Motor neuron (in vitro differentiated cells): ENCODE data around the gene TTLL11. TPM values are rescaled to one million over a fixed set of nuclear protein-coding genes. Genes with fewer than 3 reads are reported as not detected.

Experiments
- ATAC-seq, 8 experiments: fragments of 200-7000 bp; cut with Tn5 transposase; replicated peaks in 6 of 8; 2 replicates each; pipeline ENCODE4 v1.8.0; 2021; ENCODE audit warnings: mild to moderate bottlenecking in 8 of 8, moderate library complexity in 8 of 8
- H3K27ac ChIP-seq, 2 donors: fragments of 250-450 bp; sonication (Bioruptor Pico); 2 replicates each; pipeline ENCODE4 v1.9.0; 2021; ENCODE audit warnings: antibody characterized with exemption in 2 of 2, mild to moderate bottlenecking in 2 of 2, moderate library complexity in 1 of 2
- H3K4me1 ChIP-seq, 2 donors: fragments of 250-450 bp; sonication (Bioruptor Pico); replicated peaks in 1 of 2; 2 replicates each; pipeline ENCODE4 v1.6.1; 2021; ENCODE audit warnings: antibody characterized with exemption in 2 of 2, mild to moderate bottlenecking in 2 of 2, moderate library complexity in 1 of 2
- H3K4me3 ChIP-seq, 5 donors: fragments of 250-450 bp; sonication (Bioruptor Pico); 2 replicates each; pipeline ENCODE4 v1.9.0; 2021; ENCODE audit warnings: antibody characterized with exemption in 5 of 5, mild to moderate bottlenecking in 5 of 5, moderate library complexity in 4 of 5
- WGBS, 10 experiments: fragments of 450-650 bp; shearing (Covaris generic); methylation state at CpG; one replicate each; pipeline ENCODE4 v1.0.0; 2022; 5-methylcytosine and 5-hydroxymethylcytosine counted together
- in situ Hi-C, 9 experiments: fragments of 400-800 bp; cut with MboI; loops; one replicate each; pipeline ENCODE4 v1.15.0; 2021; ENCODE audit warnings: low sequenced_read_pairs in 9 of 9, low pct_unique_long_range_greater_than_20kb in 2 of 9; ENCODE audit not compliant: unreplicated experiment in 9 of 9
- total RNA-seq, 8 experiments: library from RNA; unstranded; fragments of 300-600 nt; gene quantifications; 2 replicates each; pipeline versions ENCODE4 v1.2.3 to v1.2.4, GENCODE V29; 2022

TTLL11 gene
- total RNA-seq, 8 experiments from 2014 or later, result 5.7 to 16.9 (median 11.2) TPM

DNA sequence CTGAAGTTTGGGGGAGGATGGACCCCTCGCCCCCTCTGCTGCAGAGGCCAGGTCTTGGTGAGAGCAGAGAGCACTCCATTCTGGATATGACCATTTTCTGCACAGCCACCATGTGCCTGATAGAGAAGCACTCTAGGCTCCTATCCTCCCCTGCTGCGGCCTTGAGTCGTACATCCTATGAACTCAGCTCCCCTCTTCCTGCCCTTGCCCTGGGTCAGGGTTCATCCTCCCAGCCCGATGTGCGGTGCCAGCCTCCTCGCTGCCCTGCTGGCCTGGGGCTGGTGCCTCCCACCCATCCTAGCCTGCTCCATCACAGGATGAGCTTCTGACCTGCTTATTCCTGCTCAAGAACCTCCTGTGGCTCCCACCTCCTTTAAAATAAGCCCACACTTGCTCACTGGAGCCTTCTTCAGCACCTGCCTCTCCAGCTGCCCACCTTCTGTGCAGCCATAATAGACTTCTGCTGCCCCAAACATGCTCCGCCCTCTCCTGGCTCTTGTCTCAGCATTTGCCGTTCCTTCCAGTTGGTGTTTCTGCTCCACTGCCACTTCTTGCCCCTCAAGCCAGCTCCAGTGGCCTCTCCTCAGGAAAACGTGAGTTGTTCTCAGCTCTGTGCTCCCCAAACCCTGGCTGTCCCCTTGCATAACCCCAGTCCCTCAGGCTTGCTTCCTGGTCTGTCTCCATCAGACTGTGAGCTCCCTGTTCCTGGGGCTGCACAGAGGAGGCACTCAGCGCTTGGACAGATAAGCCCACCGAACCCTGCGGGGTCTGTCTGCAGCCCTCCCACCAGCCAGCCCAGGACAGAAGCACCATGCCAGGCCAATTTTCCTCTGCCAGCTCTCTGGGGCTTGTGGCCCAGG, 22.3 kb upstream of the TTLL11 start:
- Histone ChIP-seq H3K27ac (no peak overlapping the region), H3K4me3 (no peak overlapping the region), H3K4me1 (peaks cover 3 to 4% of the 10 kb centered on the region in 2 donors)
- in situ Hi-C loops, result loop anchor here in 5 of 9 experiments (25.0 kb wide), 3 partner anchors 247 to 697 kb away; partner anchors contain the start of genes OR1K1 (in 3 of the 5) and PTGS1 (in 1 of the 5)
- WGBS, 10 experiments, result 49 to 86% (median 80%) methylated on average over 1 to 11 of the region's 12 CpGs; no CpG with 5 or more reads in 3 of the 10 experiments
- no peak for ATAC-seq

DNA sequence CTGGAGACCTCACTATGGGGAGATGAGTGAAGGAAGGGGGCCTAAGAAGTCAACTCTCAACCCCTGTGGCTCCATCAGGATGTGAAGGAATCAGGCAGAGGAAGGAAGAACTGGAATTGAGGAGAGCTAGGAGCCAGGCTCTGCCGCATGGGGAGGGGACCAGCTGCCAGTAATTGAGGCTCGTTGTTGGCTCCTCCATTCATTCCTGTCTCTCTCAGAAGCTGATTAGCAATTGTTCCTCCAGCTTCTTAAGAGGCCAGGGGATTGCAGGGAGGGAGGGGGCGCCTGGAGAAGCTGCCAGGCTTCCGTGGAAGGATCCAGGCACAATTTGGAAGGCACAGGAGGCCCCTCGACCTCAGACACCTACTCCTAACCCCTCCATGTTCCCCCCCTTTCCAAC, 20.5 kb upstream of the TTLL11 start:
- H3K4me1 ChIP-seq, result peaks cover 3 to 4% of the 10 kb centered on the region in 2 donors
- H3K27ac ChIP-seq, result no peak overlapping the region
- 0 to 40% (median 23%) methylated on average over 1 to 4 of the region's 5 CpGs; no CpG with 5 or more reads in 4 of the 10 experiments for WGBS, 10 experiments
- no peak overlapping the region for H3K4me3 ChIP-seq
- ATAC-seq, result no peak
- in situ Hi-C loops, result loop anchor here in 5 of 9 experiments (25.0 kb wide), 3 partner anchors 249 to 699 kb away; partner anchors contain the start of genes OR1K1 (in 3 of the 5) and PTGS1 (in 1 of the 5)

DNA sequence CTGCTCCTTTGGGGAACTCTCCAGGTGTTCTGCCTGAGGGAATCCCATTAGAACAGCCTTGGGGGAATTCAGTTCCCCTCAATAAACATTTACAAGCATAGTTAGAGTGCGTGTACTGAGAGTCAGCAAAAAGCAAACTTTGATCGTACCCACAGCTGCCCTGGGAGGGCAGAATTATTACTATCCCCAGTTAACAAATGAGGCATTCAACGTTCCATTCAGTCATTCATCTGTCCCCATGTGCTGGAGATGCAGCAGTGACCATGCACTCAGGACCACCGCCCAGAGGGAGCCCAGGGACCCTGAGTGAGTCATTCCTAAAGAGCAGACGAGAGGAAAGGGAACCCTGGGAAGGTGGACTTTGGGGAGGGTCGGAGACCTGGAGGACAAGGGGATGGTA, 19.1 kb upstream of the TTLL11 start:
- Histone ChIP-seq H3K27ac (no peak overlapping the region), H3K4me1 (peaks cover 13 to 15% of the 10 kb centered on the region in 2 donors), H3K4me3 (no peak overlapping the region)
- 20 to 85% (median 77%) methylated on average over 1 to 5 of the region's 6 CpGs; no CpG with 5 or more reads in 6 of the 10 experiments for WGBS, 10 experiments
- in situ Hi-C loops, result loop anchor here in 5 of 9 experiments (25.0 kb wide), 3 partner anchors 250 to 700 kb away; partner anchors contain the start of genes OR1K1 (in 3 of the 5) and PTGS1 (in 1 of the 5)
- ATAC-seq, result peak in 1 of 8 experiments; percentile 28

DNA sequence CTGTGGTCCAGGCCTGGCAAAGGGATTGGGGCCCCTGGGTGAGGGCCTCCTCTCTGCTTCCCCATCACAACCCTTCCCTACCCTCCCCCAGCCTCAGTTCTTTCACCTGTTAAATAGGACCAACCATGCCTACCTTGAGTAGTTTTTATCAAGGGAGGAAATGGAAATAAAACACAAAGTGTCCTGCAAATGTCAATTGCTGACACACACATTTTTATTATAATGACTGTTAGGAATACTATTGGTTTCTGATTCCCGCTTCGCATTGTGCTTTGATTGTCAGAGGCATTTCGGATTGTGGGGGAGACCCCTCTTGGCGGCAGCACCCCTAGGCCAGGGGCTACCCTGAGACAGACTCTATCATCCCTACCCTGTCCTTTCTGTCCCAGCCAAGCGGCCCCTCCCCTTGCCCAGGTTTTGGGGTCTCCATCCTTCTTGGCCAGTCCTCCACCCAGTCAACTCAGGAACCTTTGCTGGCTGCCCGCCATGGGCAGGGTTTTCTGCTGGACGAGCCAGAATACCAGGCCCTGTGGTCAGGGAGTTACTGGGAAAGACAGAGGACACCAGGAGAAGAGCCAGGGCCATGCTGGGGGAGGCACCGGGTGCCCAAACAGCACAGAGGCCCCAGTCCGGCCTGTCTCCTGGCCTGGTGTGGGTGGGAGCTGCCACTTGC, 18.4 kb upstream of the TTLL11 start:
- Histone ChIP-seq H3K4me1 (peaks cover 19 to 20% of the 10 kb centered on the region in 2 donors), H3K27ac (no peak overlapping the region), H3K4me3 (no peak overlapping the region)
- 60 to 100% (median 90%) methylated on average over 1 to 4 of the region's 9 CpGs; no CpG with 5 or more reads in 5 of the 10 experiments for WGBS, 10 experiments
- no peak for ATAC-seq
- in situ Hi-C loops, result loop anchor here in 5 of 9 experiments (25.0 kb wide), 3 partner anchors 251 to 701 kb away; partner anchors contain the start of genes OR1K1 (in 3 of the 5) and PTGS1 (in 1 of the 5)

DNA sequence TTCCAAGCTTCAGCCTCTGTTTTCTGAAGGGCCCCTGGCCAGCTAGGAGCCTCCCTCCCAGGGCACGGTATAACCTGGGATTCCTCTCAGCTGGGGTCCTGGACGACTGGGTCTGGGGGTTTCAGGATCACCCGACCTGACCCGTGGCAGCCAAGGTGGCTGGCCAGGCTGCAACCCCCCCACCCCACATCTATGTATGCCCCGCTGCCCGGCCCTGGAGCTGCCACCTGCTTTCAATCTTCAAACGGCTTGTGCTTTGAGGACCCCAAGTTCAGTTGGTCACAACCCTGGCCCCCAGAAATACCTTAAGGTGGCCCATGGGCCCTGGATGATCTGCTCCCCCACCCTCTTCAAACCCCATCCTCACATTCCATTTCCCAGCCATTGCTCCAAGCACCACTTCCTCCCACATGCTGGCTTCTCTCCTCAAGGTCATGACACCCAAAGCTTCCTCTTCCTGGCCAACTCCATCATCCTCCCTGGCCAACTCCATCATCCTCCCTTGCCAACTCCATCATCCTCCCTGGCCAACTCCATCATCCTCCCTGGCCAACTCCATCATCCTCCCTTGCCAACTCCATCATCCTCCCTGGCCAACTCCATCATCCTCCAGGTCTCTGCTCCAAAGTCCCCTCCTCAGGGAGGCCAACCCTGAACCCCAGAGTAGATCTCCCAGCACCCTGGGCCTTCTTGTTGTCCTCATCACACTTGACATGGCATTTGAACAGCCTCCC, 17.2 kb upstream of the TTLL11 start:
- no peak for ATAC-seq
- peaks cover 16 to 20% of the 10 kb centered on the region in 2 donors for H3K4me1 ChIP-seq
- in situ Hi-C loops, result loop anchor here in 5 of 9 experiments (25.0 kb wide), 3 partner anchors 252 to 702 kb away; partner anchors contain the start of genes OR1K1 (in 3 of the 5) and PTGS1 (in 1 of the 5)
- 20 to 100% methylated on average over 1 of the region's 7 CpGs; no CpG with 5 or more reads in 8 of the 10 experiments for WGBS, 10 experiments
- no peak overlapping the region for H3K27ac ChIP-seq
- H3K4me3 ChIP-seq, result no peak overlapping the region

DNA sequence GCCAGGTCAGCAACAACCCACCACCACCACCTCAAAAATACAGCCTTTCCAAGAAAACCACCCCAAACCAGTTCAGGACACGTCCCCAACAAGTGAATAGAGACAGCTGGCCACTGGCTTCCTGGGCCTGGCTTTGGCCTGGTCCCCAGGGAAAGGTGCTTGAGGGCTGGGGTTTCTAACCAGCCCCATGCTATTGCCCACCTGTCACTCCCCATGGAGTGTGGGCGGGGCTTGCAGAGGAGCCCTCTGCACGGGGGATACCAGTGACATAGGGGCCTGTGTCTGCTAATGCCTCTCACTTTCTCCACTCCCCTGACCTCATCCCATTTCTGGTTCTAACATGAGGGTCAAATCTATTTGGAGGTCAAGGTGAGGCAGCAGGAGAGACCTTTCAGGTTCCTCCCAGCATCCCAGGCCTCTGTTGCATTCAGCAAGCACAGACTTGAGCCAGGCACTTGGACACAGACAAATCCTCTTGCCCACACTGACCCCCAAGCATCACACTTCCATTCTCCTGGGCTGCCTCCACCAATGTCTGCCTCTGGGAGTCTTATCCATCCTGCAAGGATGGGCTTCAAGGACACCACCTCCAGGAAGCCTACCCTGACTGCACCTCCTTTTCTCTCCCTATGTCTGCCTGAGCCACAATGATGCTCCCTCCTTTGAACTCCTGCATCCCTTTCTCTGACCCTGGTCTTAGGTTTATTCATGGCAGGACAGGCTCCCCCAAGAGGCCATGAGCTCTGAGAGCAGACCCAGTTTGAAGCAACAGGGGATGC, 16.1 kb upstream of the TTLL11 start:
- no peak overlapping the region for H3K27ac ChIP-seq
- H3K4me1 ChIP-seq, result peaks cover 16 to 20% of the 10 kb centered on the region in 2 donors
- ATAC-seq, result no peak
- in situ Hi-C loops, result loop anchor here in 5 of 9 experiments (25.0 kb wide), 3 partner anchors 253 to 703 kb away; partner anchors contain the start of genes OR1K1 (in 3 of the 5) and PTGS1 (in 1 of the 5)
- 70% methylated on average over 2 of the region's 3 CpGs; no CpG with 5 or more reads in 9 of the 10 experiments for WGBS, 10 experiments
- no peak overlapping the region for H3K4me3 ChIP-seq

DNA sequence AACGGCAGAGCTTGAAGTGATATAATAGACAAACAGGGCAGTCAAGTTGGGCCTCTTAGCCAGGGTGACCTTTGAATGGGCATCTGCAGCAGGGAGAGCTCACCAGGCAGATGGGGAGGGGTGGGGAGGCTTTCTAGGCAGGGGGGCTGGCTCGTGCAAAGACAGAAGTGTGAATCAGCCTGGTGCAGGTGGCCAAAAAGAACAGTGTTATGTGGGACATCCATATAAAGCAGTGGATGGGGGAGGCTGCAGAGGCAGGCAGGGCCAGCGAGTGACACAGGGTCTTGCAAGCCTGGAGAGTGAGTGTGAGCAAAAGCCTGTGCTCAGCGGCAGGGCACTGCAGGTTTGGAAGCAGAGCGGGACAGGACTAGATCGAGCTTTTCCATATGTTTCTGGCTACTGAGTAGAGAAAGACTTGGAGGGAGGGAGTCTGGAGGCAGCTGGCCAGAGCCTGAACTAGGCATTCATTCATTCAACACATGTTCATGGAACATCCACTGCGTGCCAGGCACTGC, 14.2 kb upstream of the TTLL11 start:
- ATAC-seq, result peak in 5 of 8 experiments; percentile 85 to 90 (median 87)
- 0 to 83% (median 10%) methylated on average over 1 to 2 of the region's 7 CpGs; no CpG with 5 or more reads in 7 of the 10 experiments for WGBS, 10 experiments
- in situ Hi-C loops, result loop anchor here in 5 of 9 experiments (25.0 kb wide), 3 partner anchors 255 to 705 kb away; partner anchors contain the start of genes OR1K1 (in 3 of the 5) and PTGS1 (in 1 of the 5)
- no peak overlapping the region for H3K4me3 ChIP-seq
- H3K27ac ChIP-seq, result no peak overlapping the region
- H3K4me1 ChIP-seq, result peaks cover 16% of the 10 kb centered on the region in 2 donors

DNA sequence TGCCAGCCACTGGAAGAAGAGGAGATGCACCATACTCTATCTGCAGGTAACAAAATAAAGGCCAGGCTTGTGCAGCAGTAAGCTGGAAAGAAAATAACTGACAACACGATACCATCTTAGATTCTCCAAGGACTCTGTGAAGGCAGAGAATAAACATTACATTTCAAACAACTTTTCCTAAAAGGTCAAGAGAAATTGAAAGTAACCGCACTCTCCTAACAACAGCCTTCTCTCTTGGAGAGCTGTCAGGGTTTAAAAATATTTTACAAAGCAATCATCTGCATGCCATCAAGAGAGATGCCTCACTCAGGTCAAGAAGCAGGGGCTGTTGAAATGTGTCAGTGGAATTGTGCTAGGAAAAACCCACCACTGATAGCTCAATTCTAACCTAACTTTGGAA, 13.5 kb upstream of the TTLL11 start:
- in situ Hi-C loops, result loop anchor here in 5 of 9 experiments (25.0 kb wide), 3 partner anchors 256 to 706 kb away; partner anchors contain the start of genes OR1K1 (in 3 of the 5) and PTGS1 (in 1 of the 5)
- H3K27ac ChIP-seq, result no peak overlapping the region
- WGBS, 10 experiments, result 38 to 100% (median 100%) methylated on average over 1 to 2 of the region's 2 CpGs

DNA sequence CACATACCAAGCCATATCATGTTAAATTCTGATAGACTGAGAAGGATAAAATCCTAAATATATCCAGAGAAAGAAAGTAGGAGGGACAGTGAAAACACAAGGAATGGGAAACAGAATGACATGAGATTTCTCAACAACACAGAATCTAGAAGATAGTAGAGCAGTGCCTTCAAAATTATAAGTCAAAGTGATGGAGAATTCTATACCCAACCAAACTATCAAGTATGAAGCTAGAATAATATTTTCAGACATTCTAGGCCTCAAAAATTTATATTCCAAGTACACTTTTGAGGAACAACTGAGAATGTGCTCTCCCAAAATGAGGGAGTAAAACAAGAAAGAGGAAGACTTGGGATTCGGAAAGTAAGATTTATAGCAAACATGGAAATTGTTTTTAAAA, 10.9 kb upstream of the TTLL11 start:
- ATAC-seq, result no peak
- no peak overlapping the region for H3K27ac ChIP-seq
- 83 to 100% (median 100%) methylated on average over 1 of the region's 1 CpG for WGBS, 10 experiments
- in situ Hi-C loops, result loop anchor here in 5 of 9 experiments (25.0 kb wide), 3 partner anchors 258 to 708 kb away; partner anchors contain the start of genes OR1K1 (in 3 of the 5) and PTGS1 (in 1 of the 5)
- no peak overlapping the region for H3K4me3 ChIP-seq
- peaks cover 16% of the 10 kb centered on the region in 2 donors for H3K4me1 ChIP-seq

More for the DNA sequence above, 13.5 kb upstream of the TTLL11 start:
- Histone ChIP-seq H3K4me1 (peaks cover 16% of the 10 kb centered on the region in 2 donors), H3K4me3 (no peak overlapping the region)
- ATAC-seq, result no peak

DNA sequence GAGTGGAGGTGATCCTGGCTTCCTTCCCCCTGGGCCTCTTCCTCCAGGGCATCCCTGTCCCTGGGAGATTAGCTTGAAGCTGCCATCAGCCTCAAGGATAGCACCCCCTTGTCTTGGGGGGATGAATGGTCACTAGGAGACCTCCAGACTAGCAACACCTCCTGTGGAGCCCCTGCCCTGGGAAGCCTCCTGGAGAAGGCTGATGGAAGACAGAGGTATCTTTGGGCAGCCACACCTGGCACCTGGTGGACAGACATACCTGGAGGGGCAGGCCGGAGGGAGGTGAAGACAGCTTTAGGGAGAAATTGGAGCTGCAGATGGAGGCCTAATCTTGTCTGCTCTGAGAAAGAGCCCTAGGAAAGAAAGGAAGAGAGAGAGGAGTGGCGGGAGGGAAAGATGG, 9.0 kb upstream of the TTLL11 start:
- in situ Hi-C loops, result loop anchor here in 5 of 9 experiments (25.0 kb wide), 3 partner anchors 260 to 710 kb away; partner anchors contain the start of genes OR1K1 (in 3 of the 5) and PTGS1 (in 1 of the 5)
- WGBS, 10 experiments, result 20 to 100% (median 90%) methylated on average over 1 to 2 of the region's 2 CpGs; no CpG with 5 or more reads in 4 of the 10 experiments
- ATAC-seq, result no peak
- Histone ChIP-seq H3K4me3 (no peak overlapping the region), H3K27ac (no peak overlapping the region), H3K4me1 (peaks cover 7 to 9% of the 10 kb centered on the region in 2 donors)

DNA sequence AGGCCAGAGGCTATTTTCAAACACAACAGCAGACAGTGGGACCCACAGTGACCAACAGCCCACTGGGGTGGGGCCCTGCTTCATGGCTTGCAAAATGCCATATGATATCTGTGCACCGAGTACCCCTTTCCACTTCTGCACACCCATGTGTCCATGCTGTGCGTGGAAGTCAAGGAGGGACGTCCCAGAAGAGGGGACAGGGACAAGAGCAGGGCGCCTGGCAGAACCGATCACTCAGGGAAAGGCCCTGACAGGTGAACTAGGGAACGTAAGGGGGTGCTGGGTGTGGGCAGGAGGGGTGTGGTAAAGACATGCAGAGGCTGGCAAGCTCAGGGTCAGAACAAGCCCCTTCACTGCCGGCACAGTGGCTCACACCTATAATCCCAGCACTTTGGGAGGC, 7.6 kb upstream of the TTLL11 start:
- no peak overlapping the region for H3K27ac ChIP-seq
- in situ Hi-C loops, result loop anchor here in 5 of 9 experiments (25.0 kb wide), 3 partner anchors 262 to 712 kb away; partner anchors contain the start of genes OR1K1 (in 3 of the 5) and PTGS1 (in 1 of the 5)
- 20 to 100% (median 83%) methylated on average over 1 to 6 of the region's 7 CpGs; no CpG with 5 or more reads in 4 of the 10 experiments for WGBS, 10 experiments

More for the DNA sequence above, 7.6 kb upstream of the TTLL11 start:
- H3K4me3 ChIP-seq, result no peak overlapping the region
- ATAC-seq, result no peak
- peaks cover 2 to 5% of the 10 kb centered on the region in 2 donors for H3K4me1 ChIP-seq
